Keratinocyte (primary cell): ENCODE data around the gene TSPAN1. TPM values are rescaled to one million over a fixed set of nuclear protein-coding genes. Genes with fewer than 3 reads are reported as not detected.

ENCODE experiments used
- DNase-seq: peaks from one replicate; pipeline ENCODE4 v3.0.0-alpha.2; 2011; ENCODE audit warnings: low read depth, missing footprints, low spot score
- FAIRE-seq: peaks from 2 replicates; lab custom pipeline; 2011; peaks lifted over from hg19 to GRCh38; lab: Jason Lieb, UNC
- H2AFZ ChIP-seq: 2 replicates; pipeline ENCODE4 v1.6.0; 2012; ENCODE audit warnings: low read length, control low read depth, inconsistent platforms; ENCODE audit not compliant: control insufficient read depth
- H3K27ac ChIP-seq: 2 replicates; pipeline ENCODE4 v1.5.1; 2011; ENCODE audit warnings: low read length; ENCODE audit not compliant: control insufficient read depth, insufficient read depth
- H3K27me3 ChIP-seq: 3 replicates; pipeline ENCODE4 v1.6.0; 2011; ENCODE audit warnings: low read length; ENCODE audit not compliant: control insufficient read depth, insufficient read depth; ENCODE audit errors: extremely low read depth
- H3K36me3 ChIP-seq, 2 experiments: 2 replicates in 1 of 2; 3 replicates in 1 of 2; pipeline ENCODE4 v1.5.1; 2011; ENCODE audit warnings: low read length in 2 of 2, mild to moderate bottlenecking in 1 of 2; ENCODE audit not compliant: control insufficient read depth in 2 of 2, insufficient read depth in 2 of 2; ENCODE audit errors: extremely low read depth in 1 of 2
- H3K4me1 ChIP-seq: 3 replicates; pipeline ENCODE4 v1.5.1; 2011; ENCODE audit warnings: low read length; ENCODE audit not compliant: control insufficient read depth, insufficient read depth; ENCODE audit errors: extremely low read depth
- H3K4me2 ChIP-seq: 3 replicates; pipeline ENCODE4 v1.6.0; 2011; ENCODE audit warnings: low read depth, low read length; ENCODE audit not compliant: control insufficient read depth, insufficient read depth; ENCODE audit errors: extremely low read depth
- H3K4me3 ChIP-seq, 3 experiments: fragments of 200-600 bp in 1 of 3; sonication (generic) in 1 of 3; 2 replicates in 2 of 3; 3 replicates in 1 of 3; pipeline ENCODE4 v1.5.1; 2011 to 2016; ENCODE audit warnings: low read length in 3 of 3, mild to moderate bottlenecking in 3 of 3, control low read depth in 2 of 3, inconsistent platforms in 1 of 3, low read depth in 1 of 3, mixed read lengths in 1 of 3, mixed run types in 1 of 3, moderate library complexity in 1 of 3; ENCODE audit not compliant: control insufficient read depth in 2 of 3, insufficient read depth in 2 of 3; ENCODE audit errors: extremely low read depth in 1 of 3
- H3K79me2 ChIP-seq: 2 replicates; pipeline ENCODE4 v1.6.0; 2012; ENCODE audit warnings: low read length; ENCODE audit not compliant: control insufficient read depth, insufficient read depth
- H3K9ac ChIP-seq: 3 replicates; pipeline ENCODE4 v1.6.0; 2011; ENCODE audit warnings: low read length; ENCODE audit not compliant: control insufficient read depth, insufficient read depth; ENCODE audit errors: extremely low read depth
- H3K9me1 ChIP-seq: 3 replicates; pipeline ENCODE4 v1.6.0; 2011; ENCODE audit warnings: low read length; ENCODE audit not compliant: control insufficient read depth, insufficient read depth; ENCODE audit errors: extremely low read depth
- H3K9me3 ChIP-seq: 2 replicates; pipeline ENCODE4 v1.5.1; 2012; ENCODE audit warnings: low read depth, low read length; ENCODE audit not compliant: control insufficient read depth
- H4K20me1 ChIP-seq: 3 replicates; pipeline ENCODE4 v1.6.0; 2011; ENCODE audit warnings: low read length; ENCODE audit not compliant: control insufficient read depth, insufficient read depth; ENCODE audit errors: extremely low read depth
- EZH2 ChIP-seq: IDR thresholded peaks from one replicate; pipeline ENCODE4 v1.6.1; 2012; ENCODE audit warnings: inconsistent platforms, mild to moderate bottlenecking, low read length, moderate library complexity
- dilution Hi-C: fragments of 300-500 bp; cut with MboI; formaldehyde crosslinking; loops from one replicate; pipeline ENCODE4 v1.7.0; 2020; ENCODE audit warnings: low sequenced_read_pairs; ENCODE audit not compliant: extremely low pct_ligation_motif_present
- polyA plus RNA-seq, 5 experiments: library from polyadenylated mRNA; depleted of rRNA in 3 of 5; stranded (reverse) in 3 of 5; stranded (forward) in 1 of 5; unstranded in 1 of 5; fragments of >200 nt; gene quantifications; 1 replicate in 1 of 5; 2 replicates in 3 of 5; 3 replicates in 1 of 5; pipeline versions ENCODE4 v1.2.1 to v1.2.3, GENCODE V29; 2011 to 2012; ENCODE audit warnings: missing spikeins in 2 of 5, low read depth in 1 of 5, low replicate concordance in 1 of 5
- TF ChIP-seq, protein P1 (sequence below), 3 experiments: IDR thresholded peaks in 1 of 3; conservative IDR thresholded peaks in 1 of 3; optimal IDR thresholded peaks in 1 of 3; 2 replicates in 2 of 3; 3 replicates in 1 of 3; pipeline versions ENCODE3 to v1.5.1; 2011; ENCODE audit warnings: low read length in 3 of 3, mild to moderate bottlenecking in 3 of 3, moderate library complexity in 2 of 3, control low read depth in 1 of 3, inconsistent platforms in 1 of 3; ENCODE audit not compliant: insufficient read depth in 2 of 3; ENCODE audit errors: extremely low read depth in 1 of 3

TSPAN1 gene
- polyA plus RNA-seq, 1 donor (not counting 4 experiments of a cell fraction or from before 2014, with no cell fraction given) = 312 TPM

GRCh38 chr1:46168477-46168876 is 6.4 kb upstream of the TSPAN1 start:
- no peaks in the 10 kb centered on the region for H3K36me3 ChIP-seq
- no peak overlapping the region for H3K27ac ChIP-seq
- DNase-seq (no peak), FAIRE-seq (no peak)
- H2AFZ ChIP-seq = no peak overlapping the region
- TF ChIP-seq EZH2 = no peak
- TF ChIP-seq, protein P1, sequence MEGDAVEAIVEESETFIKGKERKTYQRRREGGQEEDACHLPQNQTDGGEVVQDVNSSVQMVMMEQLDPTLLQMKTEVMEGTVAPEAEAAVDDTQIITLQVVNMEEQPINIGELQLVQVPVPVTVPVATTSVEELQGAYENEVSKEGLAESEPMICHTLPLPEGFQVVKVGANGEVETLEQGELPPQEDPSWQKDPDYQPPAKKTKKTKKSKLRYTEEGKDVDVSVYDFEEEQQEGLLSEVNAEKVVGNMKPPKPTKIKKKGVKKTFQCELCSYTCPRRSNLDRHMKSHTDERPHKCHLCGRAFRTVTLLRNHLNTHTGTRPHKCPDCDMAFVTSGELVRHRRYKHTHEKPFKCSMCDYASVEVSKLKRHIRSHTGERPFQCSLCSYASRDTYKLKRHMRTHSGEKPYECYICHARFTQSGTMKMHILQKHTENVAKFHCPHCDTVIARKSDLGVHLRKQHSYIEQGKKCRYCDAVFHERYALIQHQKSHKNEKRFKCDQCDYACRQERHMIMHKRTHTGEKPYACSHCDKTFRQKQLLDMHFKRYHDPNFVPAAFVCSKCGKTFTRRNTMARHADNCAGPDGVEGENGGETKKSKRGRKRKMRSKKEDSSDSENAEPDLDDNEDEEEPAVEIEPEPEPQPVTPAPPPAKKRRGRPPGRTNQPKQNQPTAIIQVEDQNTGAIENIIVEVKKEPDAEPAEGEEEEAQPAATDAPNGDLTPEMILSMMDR (optimal IDR thresholded peaks at IDR 0.05 in 1 of 3, IDR thresholded peaks at IDR 0.05 in 1 of 3, conservative IDR thresholded peaks at IDR 0.05 in 1 of 3; ENCODE audit: extremely low read depth in 1 of 3, insufficient read depth in 2 of 3, low read length in 3 of 3) = no peak
- no peaks in the 10 kb centered on the region for H4K20me1 ChIP-seq
- peaks cover 11% of the 10 kb centered on the region for H3K4me1 ChIP-seq
- no peak overlapping the region for H3K4me2 ChIP-seq
- H3K9me1 ChIP-seq = no peaks in the 10 kb centered on the region
- H3K9me3 ChIP-seq = no peaks in the 10 kb centered on the region
- H3K4me3 ChIP-seq = no peak overlapping the region
- dilution Hi-C loops = no loop called here
- H3K9ac ChIP-seq = no peak overlapping the region
- peaks cover 17% of the 10 kb centered on the region for H3K27me3 ChIP-seq
- H3K79me2 ChIP-seq = no peaks in the 10 kb centered on the region

DNA sequence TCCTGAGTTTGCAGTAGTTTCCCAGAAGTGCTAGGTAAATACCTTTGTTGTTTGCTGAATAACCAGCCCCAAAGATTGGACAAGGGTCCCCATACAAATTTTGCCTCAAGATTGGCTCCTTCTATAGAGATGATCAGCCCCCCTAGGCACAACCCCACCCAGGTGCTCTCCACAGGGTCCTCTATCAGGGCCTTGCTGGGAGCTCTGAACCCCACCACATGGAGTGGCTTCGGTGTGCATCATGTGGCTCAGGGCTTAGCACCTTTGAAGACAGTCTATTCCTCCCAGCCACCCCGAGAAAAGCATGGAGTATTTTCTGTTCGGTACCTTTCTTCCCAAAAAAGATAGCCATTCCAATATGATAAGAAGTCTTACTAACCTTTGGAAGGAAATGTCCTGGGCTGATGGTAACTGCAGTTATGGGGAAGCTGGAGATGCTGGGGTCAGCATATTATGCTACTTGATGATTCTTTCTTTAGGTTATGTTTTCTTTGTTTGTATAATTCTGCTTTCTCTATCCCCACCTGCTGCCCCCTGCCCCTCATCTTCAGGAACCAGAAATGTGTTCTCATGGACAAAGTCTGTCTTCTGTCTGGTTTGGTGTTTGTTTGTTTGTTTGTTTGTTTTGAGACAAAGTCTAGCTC is 5.0 kb upstream of the TSPAN1 start:
- Histone ChIP-seq H3K4me2 (no peak overlapping the region), H3K27ac (no peak overlapping the region), H3K4me1 (peaks cover 21% of the 10 kb centered on the region), H3K27me3 (peaks cover 17% of the 10 kb centered on the region), H3K9me1 (no peaks in the 10 kb centered on the region), H4K20me1 (no peaks in the 10 kb centered on the region), H3K79me2 (no peaks in the 10 kb centered on the region), H2AFZ (no peak overlapping the region), H3K9ac (no peak overlapping the region), H3K4me3 (no peak overlapping the region), H3K36me3 (no peaks in the 10 kb centered on the region), H3K9me3 (no peaks in the 10 kb centered on the region)
- TF ChIP-seq, protein P1 (optimal IDR thresholded peaks at IDR 0.05 in 1 of 3, IDR thresholded peaks at IDR 0.05 in 1 of 3, conservative IDR thresholded peaks at IDR 0.05 in 1 of 3; ENCODE audit: extremely low read depth in 1 of 3, insufficient read depth in 2 of 3, low read length in 3 of 3) = no peak
- no peak for TF ChIP-seq EZH2
- no peak for DNase-seq
- FAIRE-seq = no peak
- dilution Hi-C loops = no loop called here
